HepG2 (cell line): ENCODE measurements around the gene CAMTA1. TPM values are rescaled to one million over a fixed set of nuclear protein-coding genes. Genes with fewer than 3 reads are reported as not detected.

ENCODE experiments used
- ARHGAP35 ChIP-seq: sonication (generic); formaldehyde crosslinking; IDR thresholded peaks from 2 replicates; pipeline ENCODE4 v1.9.0; 2022; ENCODE audit warnings: mild to moderate bottlenecking, inconsistent platforms, moderate library complexity, missing genetic modification reagents, borderline replicate concordance
- GLI4 ChIP-seq: sonication (generic); formaldehyde crosslinking; IDR thresholded peaks from 2 replicates; pipeline ENCODE4 v1.5.1; 2020; ENCODE audit warnings: missing genetic modification reagents, mild to moderate bottlenecking, moderate library complexity, borderline replicate concordance
- HOXA7 ChIP-seq: sonication (generic); formaldehyde crosslinking; IDR thresholded peaks from 2 replicates; pipeline ENCODE4 v1.8.1; 2022; ENCODE audit warnings: mild to moderate bottlenecking, missing genetic modification reagents, moderate library complexity
- LCORL ChIP-seq, 2 experiments: fragments of 450-650 bp in 1 of 2; sonication (generic) in 1 of 2; formaldehyde crosslinking in 1 of 2; IDR thresholded peaks; 2 replicates each; pipeline versions ENCODE4 v1.5.0 to v1.6.1; 2017 to 2020; ENCODE audit warnings: antibody characterized with exemption in 1 of 2, missing genetic modification reagents in 1 of 2
- MBD4 ChIP-seq: IDR thresholded peaks from 2 replicates; pipeline ENCODE4 v1.6.1; 2012; ENCODE audit warnings: low read length, inconsistent platforms, borderline replicate concordance
- NFE2 ChIP-seq: sonication (generic); formaldehyde crosslinking; IDR thresholded peaks from 2 replicates; pipeline ENCODE4 v1.4.0; 2020; ENCODE audit warnings: missing genetic modification reagents
- NR2F2 ChIP-seq: IDR thresholded peaks from 2 replicates; pipeline ENCODE4 v1.6.1; 2012; ENCODE audit warnings: low read depth, inconsistent platforms, borderline replicate concordance
- PATZ1 ChIP-seq: sonication (generic); formaldehyde crosslinking; IDR thresholded peaks from 2 replicates; pipeline ENCODE4 v1.4.0; 2020; ENCODE audit warnings: missing genetic modification reagents
- PHF5A ChIP-seq: IDR thresholded peaks from one replicate; pipeline ENCODE4 v1.6.1; 2018; ENCODE audit warnings: low read depth, missing genetic modification reagents; ENCODE audit not compliant: unreplicated experiment
- RBFOX2 ChIP-seq: fragments of 200-400 bp; formaldehyde crosslinking; IDR thresholded peaks from 2 replicates; pipeline ENCODE4 v1.6.1; 2017; ENCODE audit warnings: low read depth, mild to moderate bottlenecking, low read length
- SOX6 ChIP-seq, 2 experiments: fragments of 450-650 bp in 1 of 2; sonication (generic) in 1 of 2; formaldehyde crosslinking in 1 of 2; IDR thresholded peaks; 2 replicates each; pipeline versions ENCODE4 v1.4.0 to v1.6.1; 2017 to 2020; ENCODE audit warnings: antibody characterized with exemption in 1 of 2, mild to moderate bottlenecking in 1 of 2, missing genetic modification reagents in 1 of 2
- ZBTB37 ChIP-seq: sonication (generic); formaldehyde crosslinking; IDR thresholded peaks from 2 replicates; pipeline ENCODE4 v1.4.0; 2020; ENCODE audit warnings: mild to moderate bottlenecking, missing genetic modification reagents
- ZBTB43 ChIP-seq: sonication (generic); formaldehyde crosslinking; conservative IDR thresholded peaks from 2 replicates; pipeline ENCODE4 v1.4.0; 2020; ENCODE audit warnings: missing genetic modification reagents
- ZFP62 ChIP-seq: sonication (generic); formaldehyde crosslinking; IDR thresholded peaks from 2 replicates; pipeline ENCODE4 v1.4.0; 2020; ENCODE audit warnings: missing genetic modification reagents
- ZFP90 ChIP-seq: sonication (generic); formaldehyde crosslinking; IDR thresholded peaks from 2 replicates; pipeline ENCODE4 v1.8.0; 2022; ENCODE audit warnings: missing genetic modification reagents, mild to moderate bottlenecking, inconsistent platforms, borderline replicate concordance
- ZHX1 ChIP-seq: sonication (generic); formaldehyde crosslinking; IDR thresholded peaks from 2 replicates; pipeline ENCODE4 v1.8.1; 2022; ENCODE audit warnings: low read depth, mild to moderate bottlenecking, missing genetic modification reagents
- ZNF280D ChIP-seq: sonication (generic); formaldehyde crosslinking; IDR thresholded peaks from 2 replicates; pipeline ENCODE4 v1.5.1; 2020; ENCODE audit warnings: mild to moderate bottlenecking, missing genetic modification reagents
- ZNF550 ChIP-seq: sonication (generic); formaldehyde crosslinking; IDR thresholded peaks from 2 replicates; pipeline ENCODE4 v1.4.0; 2020; ENCODE audit warnings: mild to moderate bottlenecking, missing genetic modification reagents, borderline replicate concordance
- polyA plus RNA-seq, 8 experiments: library from polyadenylated mRNA; depleted of rRNA in 3 of 8; stranded (reverse) in 7 of 8; unstranded in 1 of 8; fragments of >200 nt; fragmentation: Illumina TruSeq in 4 of 8; extraction: Trizol in 4 of 8; gene quantifications; 2 replicates each; pipeline versions ENCODE4 v1.2.1 to v1.2.3, GENCODE V29; 2011 to 2016; ENCODE audit warnings: low read depth in 4 of 8, missing spikeins in 1 of 8, mixed read lengths in 1 of 8; ENCODE audit not compliant: insufficient read depth in 1 of 8
- total RNA-seq, 5 experiments: library from RNA; depleted of rRNA; stranded (reverse); fragments of >200 nt; fragmentation: Illumina TruSeq; extraction: Trizol; gene quantifications; 2 replicates each; pipeline ENCODE4 v1.2.3, GENCODE V29; 2016; ENCODE audit warnings: low read depth in 1 of 5

CAMTA1 gene
- total and polyA plus RNA-seq, 2 of the 13 experiments (the other 11 are each of a cell fraction or from before 2014, with no cell fraction given): 25.0 to 36.4 TPM

- TF ChIP-seq ZBTB37 (CRISPR knock-in tag): no peak
- no peak for TF ChIP-seq ARHGAP35 (CRISPR knock-in tag)
- no peak for TF ChIP-seq HOXA7
- no peak for TF ChIP-seq ZFP90 (CRISPR knock-in tag)
- no peak for TF ChIP-seq NR2F2
- no peak for TF ChIP-seq RBFOX2
- TF ChIP-seq PATZ1 (CRISPR knock-in tag): 0 out of 2 replicates have a peak, but pooled peaks have one; percentile 40
- TF ChIP-seq ZNF280D (CRISPR knock-in tag): no peak
- TF ChIP-seq SOX6 (IDR thresholded peaks at IDR 0.05): no peak
- TF ChIP-seq SOX6 (CRISPR knock-in tag; IDR thresholded peaks at IDR 0.05): peak; percentile 30; the same call in 1 of the 2 replicates
- no peak for TF ChIP-seq PHF5A (CRISPR knock-in tag)
- no peak for TF ChIP-seq ZNF550 (CRISPR knock-in tag)
- TF ChIP-seq MBD4: no peak
- TF ChIP-seq NFE2: no peak
- no peak for TF ChIP-seq LCORL (IDR thresholded peaks at IDR 0.05)
- TF ChIP-seq LCORL (CRISPR knock-in tag; IDR thresholded peaks at IDR 0.05): 0 out of 2 replicates have a peak, but pooled peaks have one; percentile 16
- no peak for TF ChIP-seq ZHX1 (CRISPR knock-in tag)
- no peak for TF ChIP-seq GLI4 (CRISPR knock-in tag)
- TF ChIP-seq ZBTB43 (CRISPR knock-in tag): no peak
- TF ChIP-seq ZFP62 (CRISPR knock-in tag): no peak
These were observed 882.5 kb downstream of the CAMTA1 start (continued) for GRCh38 chr1:7667625-7668218.
